Smooth muscle cell (in vitro differentiated cells): ENCODE data around the gene CADM1. TPM values are rescaled to one million over a fixed set of nuclear protein-coding genes. Genes with fewer than 3 reads are reported as not detected.

Experiments used
- DNase-seq: peaks from one replicate; lab custom pipeline; 2025; ENCODE audit not compliant: unreplicated experiment; lab: John Stamatoyannopoulos, UW
- H2AFZ ChIP-seq: fragments of 200-600 bp; sonication (generic); 2 replicates; pipeline ENCODE4 v1.6.0; 2016; ENCODE audit warnings: antibody characterized with exemption, low read depth, mild to moderate bottlenecking
- H3F3A ChIP-seq: fragments of 200-600 bp; sonication (generic); 2 replicates; pipeline ENCODE4 v1.6.0; 2017; ENCODE audit warnings: antibody characterized with exemption, low read depth
- H3K27ac ChIP-seq: fragments of 200-600 bp; sonication (generic); 2 replicates; pipeline ENCODE4 v1.5.1; 2016; ENCODE audit warnings: low read depth, mild to moderate bottlenecking
- H3K27me3 ChIP-seq: fragments of 200-600 bp; sonication (generic); 2 replicates; pipeline ENCODE4 v1.6.1; 2016; ENCODE audit warnings: low read depth, mild to moderate bottlenecking
- H3K36me3 ChIP-seq: fragments of 200-600 bp; sonication (generic); 2 replicates; pipeline ENCODE4 v1.5.1; 2016; ENCODE audit warnings: low read depth
- H3K4me1 ChIP-seq: fragments of 200-600 bp; sonication (generic); 2 replicates; pipeline ENCODE4 v1.5.1; 2016; ENCODE audit warnings: low read depth
- H3K4me2 ChIP-seq: fragments of 200-600 bp; sonication (generic); 2 replicates; pipeline ENCODE4 v1.6.0; 2016; ENCODE audit warnings: mild to moderate bottlenecking
- H3K4me3 ChIP-seq: fragments of 200-600 bp; sonication (generic); 2 replicates; pipeline ENCODE4 v1.5.1; 2016; ENCODE audit warnings: mild to moderate bottlenecking
- H3K79me2 ChIP-seq: fragments of 200-600 bp; sonication (generic); 2 replicates; pipeline ENCODE4 v1.6.0; 2016; ENCODE audit warnings: low read depth, mild to moderate bottlenecking
- H3K9ac ChIP-seq: fragments of 200-600 bp; sonication (generic); 2 replicates; pipeline ENCODE4 v1.6.0; 2016; ENCODE audit warnings: low read depth
- H3K9me3 ChIP-seq: fragments of 200-600 bp; sonication (generic); replicated peaks from 2 replicates; pipeline ENCODE4 v1.5.1; 2016; ENCODE audit warnings: low read depth
- H4K20me1 ChIP-seq: fragments of 200-600 bp; sonication (generic); 2 replicates; pipeline ENCODE4 v1.6.0; 2016; ENCODE audit warnings: low read depth
- WGBS: methylation state at CpG from one replicate; pipeline ENCODE4 v1.1.7; 2016; ENCODE audit warnings: low lambda C conversion rate; 5-methylcytosine and 5-hydroxymethylcytosine counted together
- polyA plus RNA-seq: library from polyadenylated mRNA; unstranded; fragments of >200 nt; fragmentation: Nextera tagmentation; extraction: Ambion mirVana; gene quantifications from 2 replicates; pipeline ENCODE4 v1.2.1, GENCODE V29; 2016
- total RNA-seq: library from RNA; depleted of rRNA; stranded (reverse); fragments of >200 nt; gene quantifications from 2 replicates; pipeline ENCODE4 v1.2.3, GENCODE V29; 2014
- TF ChIP-seq, protein P1 (sequence below): fragments of 200-600 bp; sonication (generic); IDR thresholded peaks from 2 replicates; pipeline ENCODE4 v1.5.1; 2017; ENCODE audit warnings: borderline replicate concordance, mild to moderate bottlenecking, antibody characterized with exemption; ENCODE audit not compliant: insufficient read depth, poor library complexity, severe bottlenecking

The CADM1 gene
- total and polyA plus RNA-seq, 2 experiments from 2014 or later, result 158 to 167 TPM

DNA sequence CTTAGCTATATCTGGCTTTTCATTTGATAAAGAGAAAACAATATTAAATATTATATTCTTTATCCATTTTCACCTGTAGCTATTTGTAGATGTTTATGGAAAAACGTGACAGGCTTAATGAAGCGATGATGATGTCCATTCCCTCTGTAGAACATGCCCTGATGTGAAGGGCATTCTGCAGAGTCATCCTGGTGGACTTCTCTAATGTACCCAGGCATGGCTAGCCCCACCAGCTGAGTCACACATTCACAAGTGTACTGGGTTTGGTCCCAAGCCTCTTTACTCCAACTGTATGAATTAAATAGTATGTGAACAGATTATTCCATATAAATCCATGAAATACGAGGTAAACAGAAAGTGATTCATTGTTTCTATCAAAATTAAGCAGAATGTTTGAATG lies 139.3 kb downstream of the CADM1 start:
- Histone ChIP-seq H3K4me3 (no peak overlapping the region), H3K36me3 (no peaks in the 10 kb centered on the region), H4K20me1 (peaks cover 47% of the 10 kb centered on the region), H3K9ac (no peak overlapping the region), H3K27me3 (no peaks in the 10 kb centered on the region), H3K4me2 (no peak overlapping the region), H3K79me2 (no peaks in the 10 kb centered on the region), H3F3A (no peaks in the 10 kb centered on the region), H3K27ac (no peak overlapping the region), H3K9me3 (no peaks in the 10 kb centered on the region), H2AFZ (no peak overlapping the region), H3K4me1 (no peaks in the 10 kb centered on the region)
- WGBS, result 95% methylated on average over 3 of the region's 3 CpGs
- TF ChIP-seq, protein P1, sequence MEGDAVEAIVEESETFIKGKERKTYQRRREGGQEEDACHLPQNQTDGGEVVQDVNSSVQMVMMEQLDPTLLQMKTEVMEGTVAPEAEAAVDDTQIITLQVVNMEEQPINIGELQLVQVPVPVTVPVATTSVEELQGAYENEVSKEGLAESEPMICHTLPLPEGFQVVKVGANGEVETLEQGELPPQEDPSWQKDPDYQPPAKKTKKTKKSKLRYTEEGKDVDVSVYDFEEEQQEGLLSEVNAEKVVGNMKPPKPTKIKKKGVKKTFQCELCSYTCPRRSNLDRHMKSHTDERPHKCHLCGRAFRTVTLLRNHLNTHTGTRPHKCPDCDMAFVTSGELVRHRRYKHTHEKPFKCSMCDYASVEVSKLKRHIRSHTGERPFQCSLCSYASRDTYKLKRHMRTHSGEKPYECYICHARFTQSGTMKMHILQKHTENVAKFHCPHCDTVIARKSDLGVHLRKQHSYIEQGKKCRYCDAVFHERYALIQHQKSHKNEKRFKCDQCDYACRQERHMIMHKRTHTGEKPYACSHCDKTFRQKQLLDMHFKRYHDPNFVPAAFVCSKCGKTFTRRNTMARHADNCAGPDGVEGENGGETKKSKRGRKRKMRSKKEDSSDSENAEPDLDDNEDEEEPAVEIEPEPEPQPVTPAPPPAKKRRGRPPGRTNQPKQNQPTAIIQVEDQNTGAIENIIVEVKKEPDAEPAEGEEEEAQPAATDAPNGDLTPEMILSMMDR, result no peak
- DNase-seq, result no peak

DNA sequence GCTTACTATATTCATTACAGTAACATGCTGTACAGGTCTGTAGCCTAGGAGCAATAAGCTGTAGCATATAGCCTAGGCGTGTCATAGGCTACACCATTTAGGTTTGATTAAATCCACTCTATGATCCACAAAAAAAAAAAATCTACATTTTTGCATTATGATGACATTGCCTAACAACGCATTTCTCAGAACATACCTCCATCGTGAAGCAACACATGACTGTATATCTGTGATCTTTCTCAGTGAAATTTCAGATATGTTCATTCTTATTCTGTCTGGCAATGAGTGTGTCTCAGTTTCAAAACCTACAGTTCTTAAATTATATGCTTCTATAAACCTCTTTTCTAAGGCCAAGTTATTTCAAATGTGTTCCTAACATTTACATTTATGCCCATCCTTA lies 140.3 kb downstream of the CADM1 start:
- no peaks in the 10 kb centered on the region for H3K27me3 ChIP-seq
- H3K79me2 ChIP-seq, result no peaks in the 10 kb centered on the region
- DNase-seq, result no peak
- no peak overlapping the region for H3K4me2 ChIP-seq
- H3K4me1 ChIP-seq, result no peaks in the 10 kb centered on the region
- TF ChIP-seq, protein P1, result no peak
- peaks cover 38% of the 10 kb centered on the region for H4K20me1 ChIP-seq
- no peak overlapping the region for H3K4me3 ChIP-seq
- 94% methylated on average over 3 of the region's 3 CpGs for WGBS
- no peak overlapping the region for H3K9ac ChIP-seq
- H3K36me3 ChIP-seq, result no peaks in the 10 kb centered on the region
- no peaks in the 10 kb centered on the region for H3K9me3 ChIP-seq
- no peak overlapping the region for H3K27ac ChIP-seq
- H2AFZ ChIP-seq, result no peak overlapping the region
- no peaks in the 10 kb centered on the region for H3F3A ChIP-seq

DNA sequence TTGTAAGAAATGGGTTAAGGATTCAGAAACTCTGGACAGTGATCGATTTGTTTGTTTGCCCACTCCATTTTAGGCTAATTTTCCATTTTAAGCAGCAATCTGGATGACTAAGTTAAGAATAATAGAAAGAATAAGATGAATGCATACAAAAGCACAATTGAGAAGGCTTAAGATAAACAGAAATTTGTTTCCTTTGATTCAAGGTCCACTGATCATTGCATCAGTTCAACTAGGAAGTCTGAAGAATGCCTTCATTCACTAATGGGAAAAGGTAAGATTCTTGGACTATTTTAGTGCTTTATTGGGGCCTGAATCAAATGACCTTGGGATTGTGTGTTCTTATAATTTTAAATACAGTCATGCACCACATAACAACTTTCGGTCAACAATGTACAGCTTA lies 140.8 kb downstream of the CADM1 start:
- TF ChIP-seq, protein P1, result no peak
- H4K20me1 ChIP-seq, result peaks cover 33% of the 10 kb centered on the region
- no peak for DNase-seq
- no peaks in the 10 kb centered on the region for H3K27me3 ChIP-seq
- H2AFZ ChIP-seq, result no peak overlapping the region
- H3K4me1 ChIP-seq, result no peaks in the 10 kb centered on the region
- no peak overlapping the region for H3K4me2 ChIP-seq
- H3K79me2 ChIP-seq, result no peaks in the 10 kb centered on the region
- H3K27ac ChIP-seq, result no peak overlapping the region
- WGBS, result 99% methylated on average over 2 of the region's 2 CpGs
- H3K36me3 ChIP-seq, result no peaks in the 10 kb centered on the region
- no peak overlapping the region for H3K9ac ChIP-seq
- H3F3A ChIP-seq, result no peaks in the 10 kb centered on the region
- H3K4me3 ChIP-seq, result no peak overlapping the region
- H3K9me3 ChIP-seq, result no peaks in the 10 kb centered on the region

DNA sequence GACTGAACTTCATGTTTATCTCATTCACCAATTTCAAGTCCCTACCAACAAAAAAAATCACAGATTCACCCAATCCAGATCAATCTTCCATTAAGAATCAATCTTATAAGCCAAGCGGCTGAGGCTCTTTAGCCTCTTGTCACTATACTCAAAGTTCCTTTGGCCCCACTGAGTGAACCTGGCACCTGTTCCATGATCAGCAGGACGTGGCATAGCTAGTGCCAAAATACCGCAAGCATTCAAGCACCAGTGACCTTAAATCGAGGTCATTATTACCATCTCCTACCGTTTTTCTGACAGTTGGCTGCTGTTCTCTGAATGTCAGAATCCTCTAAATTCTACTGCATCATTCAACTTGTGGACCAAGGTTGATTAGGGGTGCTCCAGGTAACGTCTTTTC lies 141.2 kb downstream of the CADM1 start:
- no peaks in the 10 kb centered on the region for H3K79me2 ChIP-seq
- H3K4me1 ChIP-seq, result no peaks in the 10 kb centered on the region
- H3K27ac ChIP-seq, result no peak overlapping the region
- H3F3A ChIP-seq, result no peaks in the 10 kb centered on the region
- H3K4me2 ChIP-seq, result no peak overlapping the region
- no peak overlapping the region for H2AFZ ChIP-seq
- DNase-seq, result no peak
- no peaks in the 10 kb centered on the region for H3K9me3 ChIP-seq
- 92% methylated on average over 6 of the region's 6 CpGs for WGBS
- TF ChIP-seq, protein P1, result no peak
- no peaks in the 10 kb centered on the region for H3K36me3 ChIP-seq
- no peak overlapping the region for H3K4me3 ChIP-seq
- no peaks in the 10 kb centered on the region for H3K27me3 ChIP-seq
- H3K9ac ChIP-seq, result no peak overlapping the region
- peaks cover 33% of the 10 kb centered on the region for H4K20me1 ChIP-seq
